Activated CD4-positive, alpha-beta T cell treated with anti-CD3 and anti-CD28 coated beads, Interleukin-2, Interleukin-6, amounts not matched to agents 100 ng/mL and 50 ng/mL, durations not matched to agents 16 hours and 8 hours (primary cell): ENCODE measurements around the gene BROX.
"Not testable (repeated sequence)": the region's sequence is repeated elsewhere in the genome, so short reads cannot be mapped to it uniquely, and the experiment has no call there.

Experiments used
- DNase-seq: peaks from one replicate; pipeline ENCODE4 v3.0.0-alpha.2; 2020

The BROX gene

GRCh38 chr1:222732216-222733159 lies 20.1 kb downstream of the BROX start:
- DNase-seq: peak; percentile 15

- DNase-seq: no peak
Measured at GRCh38 chr1:222734740-222735139, 22.4 kb downstream of the BROX start.

- no peak for DNase-seq
Measured at GRCh38 chr1:222736470-222736869, 24.1 kb downstream of the BROX start.

GRCh38 chr1:222736972-222737371 lies 24.6 kb downstream of the BROX start, which contains the start of gene FAM177B:
FAM177B (plus strand) TSS chr1:222737202; CDS start chr1:222746546, 9,344 bp downstream.
- DNase-seq: no peak

GRCh38 chr1:222739465-222739864 lies 27.1 kb downstream of the BROX start:
- no peak for DNase-seq

- DNase-seq: no peak
Measured at GRCh38 chr1:222739929-222740328, 27.6 kb downstream of the BROX start.

GRCh38 chr1:222741630-222742457 lies 29.5 kb downstream of the BROX start:
- DNase-seq: not testable (repeated sequence)

- no peak for DNase-seq
Measured at GRCh38 chr1:222749927-222750326, 37.6 kb downstream of the BROX start.

GRCh38 chr1:222750651-222751050 lies 38.3 kb downstream of the BROX start:
- no peak for DNase-seq

GRCh38 chr1:222751255-222751654 lies 38.9 kb downstream of the BROX start:
- DNase-seq: no peak

- no peak for DNase-seq
Measured at GRCh38 chr1:222754366-222755139, 42.2 kb downstream of the BROX start.

GRCh38 chr1:222757646-222758268 lies 45.4 kb downstream of the BROX start:
- DNase-seq: no peak

- no peak for DNase-seq
Measured at GRCh38 chr1:222759451-222760035, 47.2 kb downstream of the BROX start.

- DNase-seq: no peak
Measured at GRCh38 chr1:222761083-222761482, 48.7 kb downstream of the BROX start.

GRCh38 chr1:222762178-222762577 lies 49.8 kb downstream of the BROX start:
- not testable (repeated sequence) for DNase-seq

- peak; percentile 3 for DNase-seq
Measured at GRCh38 chr1:222767152-222767571, 54.8 kb downstream of the BROX start.

GRCh38 chr1:222768592-222768991 lies 56.2 kb downstream of the BROX start:
- DNase-seq: no peak

GRCh38 chr1:222769181-222769580 lies 56.8 kb downstream of the BROX start:
- DNase-seq: peak; percentile 5

- no peak for DNase-seq
Measured at GRCh38 chr1:222769971-222770620, 57.7 kb downstream of the BROX start.

- peak; percentile 17 for DNase-seq
Measured at GRCh38 chr1:222772996-222773379, 60.6 kb downstream of the BROX start.

- no peak for DNase-seq
Measured at GRCh38 chr1:222777463-222777862, 65.1 kb downstream of the BROX start.
